ENCODE results near the gene CYTH1.

DNA sequence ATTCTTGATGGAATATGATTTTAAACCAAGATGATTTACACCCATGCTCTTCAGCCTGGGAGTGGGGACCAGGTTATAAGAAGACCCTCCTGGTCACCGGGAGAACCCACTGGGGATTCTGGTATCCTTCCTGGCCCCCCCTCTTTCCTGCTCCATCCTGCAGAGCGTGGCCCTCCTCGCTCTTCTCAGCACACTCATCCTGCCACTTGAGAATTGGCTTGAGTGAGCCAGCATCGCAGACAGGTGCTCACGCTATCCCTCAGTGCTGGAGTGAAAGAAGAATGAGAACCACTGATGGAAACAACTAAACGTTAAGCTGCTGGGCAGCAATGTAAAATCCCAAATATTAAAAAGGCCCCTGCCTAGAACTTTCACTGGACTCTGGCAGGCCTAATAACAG, 98.0 kb downstream of the CYTH1 start:
- TF ChIP-seq EZH2 (IDR thresholded peaks at IDR 0.05; ENCODE audit: low read depth): no peak
- TF ChIP-seq, protein P1, sequence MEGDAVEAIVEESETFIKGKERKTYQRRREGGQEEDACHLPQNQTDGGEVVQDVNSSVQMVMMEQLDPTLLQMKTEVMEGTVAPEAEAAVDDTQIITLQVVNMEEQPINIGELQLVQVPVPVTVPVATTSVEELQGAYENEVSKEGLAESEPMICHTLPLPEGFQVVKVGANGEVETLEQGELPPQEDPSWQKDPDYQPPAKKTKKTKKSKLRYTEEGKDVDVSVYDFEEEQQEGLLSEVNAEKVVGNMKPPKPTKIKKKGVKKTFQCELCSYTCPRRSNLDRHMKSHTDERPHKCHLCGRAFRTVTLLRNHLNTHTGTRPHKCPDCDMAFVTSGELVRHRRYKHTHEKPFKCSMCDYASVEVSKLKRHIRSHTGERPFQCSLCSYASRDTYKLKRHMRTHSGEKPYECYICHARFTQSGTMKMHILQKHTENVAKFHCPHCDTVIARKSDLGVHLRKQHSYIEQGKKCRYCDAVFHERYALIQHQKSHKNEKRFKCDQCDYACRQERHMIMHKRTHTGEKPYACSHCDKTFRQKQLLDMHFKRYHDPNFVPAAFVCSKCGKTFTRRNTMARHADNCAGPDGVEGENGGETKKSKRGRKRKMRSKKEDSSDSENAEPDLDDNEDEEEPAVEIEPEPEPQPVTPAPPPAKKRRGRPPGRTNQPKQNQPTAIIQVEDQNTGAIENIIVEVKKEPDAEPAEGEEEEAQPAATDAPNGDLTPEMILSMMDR (conservative IDR thresholded peaks at IDR 0.05): no peak
